Stimulated activated CD4-positive, alpha-beta T cell treated with anti-CD3 and anti-CD28 coated beads, Interleukin-1b, Interleukin-23, amount 100 ng/mL, for 1 hour (primary cell): Measurements from ENCODE around the gene EFNB1.
A peak's percentile ranks its signal among the peaks of the same experiment; 100 is the strongest.
"Not testable (repeated sequence)": the region's sequence is repeated elsewhere in the genome, so short reads cannot be mapped to it uniquely, and the experiment has no call there.

Source experiments
- DNase-seq, 2 donors: peaks; one replicate each; pipeline ENCODE4 v3.0.0-alpha.2; 2020; ENCODE audit warnings: low read depth in 2 of 2

The EFNB1 gene

GRCh38 chrX:68828740-68829581 is at the start of gene EFNB1:
EFNB1 (plus strand) TSS chrX:68829021; CDS start chrX:68829777, 756 bp downstream.
- peak; percentile 53 to 68 for DNase-seq

DNA sequence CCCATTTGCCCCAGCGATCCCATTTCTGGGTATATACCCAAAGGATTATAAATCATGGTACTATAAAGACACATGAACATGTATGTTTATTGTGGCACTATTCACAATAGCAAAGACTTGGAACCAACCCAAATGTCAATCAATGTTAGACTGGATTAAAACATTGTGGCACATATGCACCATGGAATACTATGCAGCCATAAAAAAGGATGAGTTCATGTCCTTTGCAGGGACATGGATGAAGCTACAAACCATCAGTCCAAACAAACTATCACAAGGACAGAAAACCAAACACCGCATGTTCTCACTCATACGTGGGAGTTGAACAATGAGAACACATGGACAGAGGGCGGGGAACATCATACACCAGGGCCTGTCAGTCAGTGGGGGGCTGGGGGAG is 47.5 kb upstream of the EFNB1 start:
- not testable (repeated sequence) for DNase-seq

GRCh38 chrX:68784816-68785215 is 44.0 kb upstream of the EFNB1 start:
- DNase-seq = no peak

DNA sequence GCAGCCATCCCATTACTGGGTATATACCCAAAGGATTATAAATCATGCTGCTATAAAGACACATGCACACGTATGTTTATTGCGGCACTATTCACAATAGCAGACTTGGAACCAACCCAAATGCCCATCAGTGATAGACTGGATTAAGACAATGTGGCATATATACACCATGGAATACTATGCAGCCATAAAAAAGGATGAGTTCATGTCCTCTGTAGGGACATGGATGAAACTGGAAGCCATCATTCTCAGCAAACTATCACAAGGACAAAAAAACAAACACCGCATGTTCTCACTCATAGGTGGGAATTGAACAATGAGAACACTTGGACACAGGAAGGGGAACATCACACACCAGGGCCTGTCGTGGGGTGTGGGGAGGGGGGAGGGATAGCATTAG is 42.2 kb upstream of the EFNB1 start:
- not testable (repeated sequence) for DNase-seq

DNA sequence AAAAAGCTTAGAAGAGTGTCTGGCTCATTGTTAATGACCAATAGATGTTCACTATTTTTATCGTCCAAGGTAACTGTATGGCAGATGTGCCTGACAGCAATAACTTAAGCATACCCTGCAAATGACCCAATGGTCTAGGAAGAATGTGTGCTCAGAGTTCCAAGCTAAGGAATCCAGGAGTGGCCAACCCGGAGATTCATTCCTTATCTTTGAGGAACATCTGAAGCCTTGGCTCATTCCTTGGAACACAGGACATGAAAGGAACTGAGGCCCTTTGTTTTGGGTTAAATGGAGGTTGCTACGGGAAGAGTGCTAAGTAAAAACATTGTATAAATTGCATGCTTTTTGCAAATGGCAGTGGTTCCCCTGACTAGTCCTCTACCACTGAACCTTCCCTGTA is 38.9 kb upstream of the EFNB1 start:
- DNase-seq = no peak

DNA sequence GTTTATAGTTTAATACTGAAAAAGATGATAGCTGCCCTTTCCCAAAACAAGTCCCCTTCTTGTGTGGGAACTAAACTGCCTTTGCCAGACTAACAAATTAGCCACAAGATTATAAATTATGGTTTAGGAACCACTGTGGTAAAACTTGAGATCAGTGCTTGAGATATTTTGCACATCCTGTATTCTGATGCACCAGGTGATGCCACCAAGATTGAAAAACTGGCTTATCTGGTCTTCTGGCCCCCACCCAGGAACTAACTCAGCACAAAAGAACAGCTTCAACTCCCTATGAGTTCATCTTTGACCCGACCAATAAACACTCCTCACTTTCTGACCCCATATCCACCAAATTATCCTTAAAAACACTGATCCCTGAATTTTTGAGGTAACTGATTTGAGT is 36.7 kb upstream of the EFNB1 start:
- DNase-seq = no peak

DNA sequence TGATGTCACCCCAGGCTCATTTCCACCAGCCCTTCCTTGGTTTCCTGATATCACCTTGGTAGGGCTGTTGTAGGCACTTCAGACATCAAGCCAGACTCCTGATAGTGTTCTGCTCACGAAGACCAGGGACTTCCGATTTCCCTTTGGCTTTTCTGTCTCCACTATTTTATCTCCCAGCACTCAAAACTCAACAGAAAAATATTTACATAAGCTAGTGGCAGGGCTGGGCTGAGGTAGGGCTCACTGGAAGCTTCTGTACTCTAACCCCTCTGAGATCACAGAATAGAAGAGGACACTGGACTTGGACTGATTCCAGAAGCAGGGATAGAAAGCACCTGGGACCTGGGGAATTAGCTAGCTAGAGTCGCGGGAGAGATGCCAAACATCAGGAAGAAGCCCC is 34.4 kb upstream of the EFNB1 start:
- no peak for DNase-seq

DNA sequence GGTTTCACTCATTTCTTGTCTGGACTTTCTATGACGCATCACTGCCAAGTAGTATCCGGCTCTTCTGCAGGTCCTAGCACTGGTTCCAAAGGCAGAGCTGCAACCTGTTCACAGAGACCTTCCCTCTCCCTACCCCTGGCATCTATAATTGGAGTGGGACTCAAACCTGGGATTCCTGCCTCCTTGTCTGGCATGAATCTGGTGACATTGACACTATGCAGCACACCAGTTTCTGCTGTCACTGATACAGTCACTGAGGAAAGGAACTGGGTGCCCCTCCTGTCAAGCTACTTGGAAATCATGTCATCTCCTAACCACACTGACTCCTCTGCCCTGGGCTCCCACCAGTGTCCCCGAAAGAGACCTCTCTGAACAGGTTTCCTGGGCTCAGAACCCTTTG is 33.1 kb upstream of the EFNB1 start:
- no peak for DNase-seq

- not testable (repeated sequence) for DNase-seq
Observed at GRCh38 chrX:68798400-68798799, 30.4 kb upstream of the EFNB1 start.

GRCh38 chrX:68801737-68802290 is 27.0 kb upstream of the EFNB1 start:
- DNase-seq = no peak

DNA sequence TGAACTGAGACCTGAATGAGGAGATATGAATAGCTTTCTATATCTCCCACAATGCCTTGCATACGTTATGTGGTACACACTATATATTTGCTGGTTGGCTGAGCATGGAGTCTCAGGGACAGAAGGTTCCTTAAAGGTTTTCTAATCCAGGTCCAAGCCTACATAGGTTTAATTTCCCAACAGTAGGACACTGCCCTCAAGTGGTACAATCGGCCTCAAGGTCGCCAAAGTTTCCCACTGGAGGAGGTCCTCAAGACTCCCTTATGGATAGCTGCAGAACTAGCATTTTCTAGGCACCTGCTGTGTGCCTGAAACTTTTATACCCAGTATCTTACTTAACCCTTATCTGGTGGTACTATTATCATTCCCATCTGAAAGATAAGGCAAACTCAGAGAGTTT is 21.0 kb upstream of the EFNB1 start:
- no peak for DNase-seq

GRCh38 chrX:68808686-68809357 is 20.0 kb upstream of the EFNB1 start:
- no peak for DNase-seq

GRCh38 chrX:68820476-68821110 is 8.2 kb upstream of the EFNB1 start:
- DNase-seq = no peak

- DNase-seq = no peak
Observed at GRCh38 chrX:68821616-68822015, 7.2 kb upstream of the EFNB1 start.

DNA sequence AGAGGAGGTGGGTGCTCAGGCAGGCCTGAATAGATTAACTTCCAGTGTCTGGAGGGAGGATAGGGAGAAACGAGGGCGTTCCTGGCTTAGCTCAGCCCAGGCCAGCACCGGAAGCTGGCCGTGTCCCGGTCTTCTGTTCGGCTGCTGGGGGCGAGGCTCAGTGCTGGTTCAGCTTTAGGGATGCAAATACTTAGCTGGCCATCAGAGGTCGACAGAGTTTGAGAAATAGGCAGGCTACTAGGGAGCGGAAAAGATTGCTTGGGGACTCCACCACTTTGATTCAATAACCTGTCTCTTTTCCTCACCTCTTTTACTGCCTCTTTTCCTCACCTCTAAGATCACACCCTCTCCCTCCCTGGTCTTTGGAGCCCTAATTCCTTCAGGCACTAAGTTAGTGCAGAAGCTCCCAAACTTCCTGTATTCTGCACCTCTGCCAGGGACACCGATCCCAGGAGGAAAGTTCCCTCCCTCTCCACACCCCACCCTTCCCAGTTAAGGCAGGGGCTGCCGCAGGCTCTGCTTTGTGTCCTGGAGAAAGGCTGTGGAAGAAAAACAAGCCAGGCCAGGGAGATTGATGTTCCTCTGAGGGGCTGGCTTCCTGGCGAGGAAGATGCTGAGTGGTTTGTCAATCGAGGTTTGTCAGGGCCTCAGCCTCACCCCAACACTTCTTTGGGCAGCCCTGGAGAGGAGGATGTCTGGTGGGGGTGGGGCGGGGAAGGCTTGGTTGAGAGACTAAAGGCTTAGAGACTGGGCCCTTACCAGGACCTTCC is 6.0 kb upstream of the EFNB1 start:
- DNase-seq = no peak

GRCh38 chrX:68823413-68824151 is 5.2 kb upstream of the EFNB1 start:
- DNase-seq = no peak

GRCh38 chrX:68824152-68824433 is 4.7 kb upstream of the EFNB1 start:
- no peak for DNase-seq

GRCh38 chrX:68824565-68825125 is 4.2 kb upstream of the EFNB1 start:
- DNase-seq = no peak

GRCh38 chrX:68826113-68826980 is 2.5 kb upstream of the EFNB1 start:
- no peak for DNase-seq

DNA sequence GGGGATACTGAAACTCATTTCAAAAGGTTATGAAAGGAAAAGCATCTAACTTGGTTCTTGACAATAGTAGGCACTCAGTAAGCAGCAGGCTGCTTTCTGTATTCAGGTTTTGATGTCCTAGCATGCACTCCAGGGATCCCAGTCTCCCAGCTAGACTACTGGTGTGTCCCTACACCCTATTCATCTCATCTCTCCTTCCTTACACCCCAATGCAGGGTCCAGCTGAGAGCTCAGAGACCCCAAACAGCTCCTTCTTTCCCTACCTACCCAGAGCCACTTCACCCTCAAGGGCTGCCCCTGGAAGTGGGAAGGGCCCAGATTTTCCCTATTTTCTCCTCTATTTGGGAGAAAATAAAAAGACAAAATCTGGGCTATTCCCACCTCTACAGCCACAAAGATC is 1.6 kb upstream of the EFNB1 start:
- no peak for DNase-seq
